Measurements from ENCODE around the gene AZU1.

DNA sequence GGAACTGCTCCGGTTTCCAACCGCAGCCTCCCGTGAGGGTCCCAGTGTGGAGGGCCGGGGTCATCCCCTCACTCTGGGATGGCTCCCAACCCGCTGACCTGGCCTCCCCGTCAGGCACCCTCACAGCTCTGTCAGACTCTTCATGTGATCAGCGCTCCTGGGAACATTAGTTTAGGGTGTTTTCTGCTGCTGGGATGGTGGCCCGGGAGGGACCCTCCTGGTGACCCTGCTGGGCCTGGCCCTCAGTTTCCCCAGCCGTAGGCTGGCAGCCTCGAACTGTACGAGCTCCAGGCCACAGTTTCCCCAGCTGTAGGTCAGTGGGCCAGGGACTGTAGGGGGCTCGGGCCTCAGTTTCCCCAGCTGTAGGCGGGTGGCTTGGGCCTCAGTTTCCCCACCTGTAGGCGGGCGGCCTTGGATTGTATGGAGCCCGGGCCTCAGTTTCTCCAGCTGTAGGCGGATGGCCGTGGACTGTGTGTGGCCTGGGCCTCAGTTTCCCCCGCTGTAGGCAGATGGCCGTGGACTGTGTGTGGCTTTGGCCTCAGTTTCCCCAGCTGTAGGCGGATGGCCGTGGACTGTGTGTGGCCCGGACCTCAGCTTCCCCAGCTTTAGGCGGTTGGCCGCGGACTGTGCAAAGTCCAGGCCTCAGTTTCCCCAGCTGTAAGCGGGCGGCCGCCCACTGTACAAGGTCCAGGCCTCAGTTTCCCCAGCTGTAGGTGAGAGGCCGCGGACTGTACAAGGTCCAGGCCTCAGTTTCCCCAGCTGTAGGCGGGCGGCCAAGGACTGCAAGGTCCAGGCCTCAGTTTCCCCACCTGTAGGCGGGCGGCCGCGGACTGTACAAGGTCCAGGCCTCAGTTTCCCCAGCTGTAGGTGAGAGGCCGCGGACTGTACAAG is 31.7 kb upstream of the AZU1 start:
- TF ChIP-seq CTCF (IDR thresholded peaks at IDR 0.05 in 4 of 5, conservative IDR thresholded peaks at IDR 0.05 in 1 of 5) (no peak), POLR2A (IDR thresholded peaks at IDR 0.05) (no peak)

Measured in gastrocnemius medialis (tissue), 4 donors.